Liver (tissue), 9 donors: ENCODE results near the gene RNASE13. TPM values are rescaled to one million over a fixed set of nuclear protein-coding genes. Genes with fewer than 3 reads are reported as not detected.
A peak's percentile ranks its signal among the peaks of the same experiment; 100 is the strongest.

Source experiments
- DNase-seq: peaks from one replicate; pipeline ENCODE4 v3.0.0-alpha.2; 2017; ENCODE audit warnings: low spot score
- H3K27ac ChIP-seq, 2 donors: one replicate each; pipeline ENCODE4 v1.7.0; 2013; ENCODE audit warnings: inconsistent platforms in 2 of 2, low read length in 2 of 2, control low read depth in 1 of 2, low read depth in 1 of 2, mild to moderate bottlenecking in 1 of 2
- H3K27me3 ChIP-seq, 4 donors: one replicate each; pipeline versions ENCODE4 v1.6.1 to v1.7.0; 2013; ENCODE audit warnings: low read length in 3 of 4, inconsistent platforms in 1 of 4, mild to moderate bottlenecking in 1 of 4, moderate library complexity in 1 of 4; ENCODE audit not compliant: control insufficient read depth in 4 of 4, insufficient read depth in 4 of 4
- H3K36me3 ChIP-seq, 4 donors: one replicate each; pipeline versions ENCODE4 v1.6.1 to v1.7.0; 2013; ENCODE audit warnings: low read length in 3 of 4, mild to moderate bottlenecking in 3 of 4, low read depth in 1 of 4, moderate library complexity in 1 of 4; ENCODE audit not compliant: control insufficient read depth in 4 of 4, insufficient read depth in 3 of 4
- H3K4me1 ChIP-seq, 4 donors: one replicate each; pipeline versions ENCODE4 v1.6.1 to v1.7.0; 2013; ENCODE audit warnings: low read length in 3 of 4, mild to moderate bottlenecking in 3 of 4, moderate library complexity in 1 of 4; ENCODE audit not compliant: control insufficient read depth in 4 of 4, insufficient read depth in 4 of 4
- H3K4me3 ChIP-seq, 3 donors: one replicate each; pipeline versions ENCODE4 v1.6.1 to v1.7.0; 2013; ENCODE audit warnings: low read length in 3 of 3, control low read depth in 1 of 3, low read depth in 1 of 3, mild to moderate bottlenecking in 1 of 3
- H3K9ac ChIP-seq, 2 donors: one replicate each; pipeline ENCODE4 v1.7.0; 2013; ENCODE audit warnings: low read length in 2 of 2, mild to moderate bottlenecking in 2 of 2, moderate library complexity in 2 of 2, control low read depth in 1 of 2, low read depth in 1 of 2
- H3K9me3 ChIP-seq, 4 donors: one replicate each; pipeline versions ENCODE4 v1.6.1 to v1.7.0; 2013; ENCODE audit warnings: low read length in 3 of 4; ENCODE audit not compliant: control insufficient read depth in 4 of 4
- ATF3 ChIP-seq: IDR thresholded peaks from 2 replicates; pipeline ENCODE4 v1.6.1; 2016; ENCODE audit warnings: antibody characterized with exemption
- EGR1 ChIP-seq, 2 donors: IDR thresholded peaks; 2 replicates each; pipeline ENCODE4 v1.6.1; 2016 to 2018; ENCODE audit warnings: antibody characterized with exemption in 2 of 2, low read depth in 2 of 2
- GABPA ChIP-seq, 2 donors: IDR thresholded peaks in 1 of 2; conservative IDR thresholded peaks in 1 of 2; 2 replicates each; pipeline ENCODE4 v1.6.1; 2016; ENCODE audit warnings: antibody characterized with exemption in 2 of 2, mild to moderate bottlenecking in 1 of 2, moderate library complexity in 1 of 2
- NR2F2 ChIP-seq: IDR thresholded peaks from 2 replicates; pipeline ENCODE4 v1.6.1; 2016; ENCODE audit warnings: antibody characterized with exemption
- RAD21 ChIP-seq, 2 donors: IDR thresholded peaks; 2 replicates each; pipeline ENCODE4 v1.6.1; 2016; ENCODE audit warnings: antibody characterized with exemption in 2 of 2, mild to moderate bottlenecking in 2 of 2
- YY1 ChIP-seq: IDR thresholded peaks from 2 replicates; pipeline ENCODE4 v1.6.1; 2016; ENCODE audit warnings: antibody characterized with exemption, mild to moderate bottlenecking
- WGBS: extraction: QIAGEN DNeasy Blood & Tissue Kit; methylation state at CpG from one replicate; pipeline ENCODE4 v1.1.7; 2013; 5-methylcytosine and 5-hydroxymethylcytosine counted together
- polyA plus RNA-seq, 2 donors: library from polyadenylated mRNA; stranded (reverse) in 1 of 2; unstranded in 1 of 2; fragments of 200-250 nt in 1 of 2; fragments of >200 nt in 1 of 2; fragmentation: Nextera tagmentation in 1 of 2; extraction: Ambion mirVana in 1 of 2; gene quantifications; one replicate each; pipeline versions ENCODE4 v1.2.1 to v1.2.3, GENCODE V29; 2013 to 2015
- total RNA-seq, 2 donors: library from RNA; depleted of rRNA; stranded (reverse); fragments of >200 nt; gene quantifications; one replicate each; pipeline ENCODE4 v1.2.3, GENCODE V29; 2014
- TF ChIP-seq, protein P1 (sequence below): IDR thresholded peaks from 2 replicates; pipeline ENCODE4 v1.6.1; 2016; ENCODE audit warnings: antibody characterized with exemption, mild to moderate bottlenecking
- TF ChIP-seq, protein P2 (sequence below): IDR thresholded peaks from 2 replicates; pipeline ENCODE4 v1.6.1; 2016; ENCODE audit warnings: antibody characterized with exemption
- donor health status: healthy.
- donor health status: healthy.
- donor health status: healthy.
- donor health status: healthy.
- donor health status: healthy.

Gene RNASE13
- total and polyA plus RNA-seq, 4 donors, result 0.05 to 0.08 TPM; not detected in 2

- H3K9me3 ChIP-seq, result no peaks in the 10 kb centered on the region
- no peaks in the 10 kb centered on the region for H3K27me3 ChIP-seq
- peaks cover 0 to 18% (median 4%) of the 10 kb centered on the region in 4 donors for H3K36me3 ChIP-seq
- no peak overlapping the region for H3K4me3 ChIP-seq
- no peak for DNase-seq
- H3K4me1 ChIP-seq, result peaks cover 3 to 36% (median 27%) of the 10 kb centered on the region in 4 donors
- H3K9ac ChIP-seq, result no peak overlapping the region
- no peak for TF ChIP-seq EGR1 (IDR thresholded peaks at IDR 0.05; ENCODE audit: low read depth in 2 of 2)
- TF ChIP-seq, protein P1, sequence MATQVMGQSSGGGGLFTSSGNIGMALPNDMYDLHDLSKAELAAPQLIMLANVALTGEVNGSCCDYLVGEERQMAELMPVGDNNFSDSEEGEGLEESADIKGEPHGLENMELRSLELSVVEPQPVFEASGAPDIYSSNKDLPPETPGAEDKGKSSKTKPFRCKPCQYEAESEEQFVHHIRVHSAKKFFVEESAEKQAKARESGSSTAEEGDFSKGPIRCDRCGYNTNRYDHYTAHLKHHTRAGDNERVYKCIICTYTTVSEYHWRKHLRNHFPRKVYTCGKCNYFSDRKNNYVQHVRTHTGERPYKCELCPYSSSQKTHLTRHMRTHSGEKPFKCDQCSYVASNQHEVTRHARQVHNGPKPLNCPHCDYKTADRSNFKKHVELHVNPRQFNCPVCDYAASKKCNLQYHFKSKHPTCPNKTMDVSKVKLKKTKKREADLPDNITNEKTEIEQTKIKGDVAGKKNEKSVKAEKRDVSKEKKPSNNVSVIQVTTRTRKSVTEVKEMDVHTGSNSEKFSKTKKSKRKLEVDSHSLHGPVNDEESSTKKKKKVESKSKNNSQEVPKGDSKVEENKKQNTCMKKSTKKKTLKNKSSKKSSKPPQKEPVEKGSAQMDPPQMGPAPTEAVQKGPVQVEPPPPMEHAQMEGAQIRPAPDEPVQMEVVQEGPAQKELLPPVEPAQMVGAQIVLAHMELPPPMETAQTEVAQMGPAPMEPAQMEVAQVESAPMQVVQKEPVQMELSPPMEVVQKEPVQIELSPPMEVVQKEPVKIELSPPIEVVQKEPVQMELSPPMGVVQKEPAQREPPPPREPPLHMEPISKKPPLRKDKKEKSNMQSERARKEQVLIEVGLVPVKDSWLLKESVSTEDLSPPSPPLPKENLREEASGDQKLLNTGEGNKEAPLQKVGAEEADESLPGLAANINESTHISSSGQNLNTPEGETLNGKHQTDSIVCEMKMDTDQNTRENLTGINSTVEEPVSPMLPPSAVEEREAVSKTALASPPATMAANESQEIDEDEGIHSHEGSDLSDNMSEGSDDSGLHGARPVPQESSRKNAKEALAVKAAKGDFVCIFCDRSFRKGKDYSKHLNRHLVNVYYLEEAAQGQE, result no peak
- WGBS, result 72% methylated on average over 3 of the region's 3 CpGs
- peak overlapping the region in 1 of 2 donors; percentile 87 for H3K27ac ChIP-seq
Measured at GRCh38 chr14:21026988-21027315, 7.7 kb downstream of the RNASE13 start.

GRCh38 chr14:21026274-21026987 is 8.2 kb downstream of the RNASE13 start:
- no peak for DNase-seq
- no peak overlapping the region for H3K4me3 ChIP-seq
- peak overlapping the region; percentile 87 to 88 for H3K27ac ChIP-seq
- 73% methylated on average over 7 of the region's 7 CpGs for WGBS
- no peaks in the 10 kb centered on the region for H3K27me3 ChIP-seq
- H3K36me3 ChIP-seq, result peaks cover 0 to 23% (median 8%) of the 10 kb centered on the region in 4 donors
- TF ChIP-seq, protein P1, result no peak
- TF ChIP-seq NR2F2 (no peak), GABPA (IDR thresholded peaks at IDR 0.05 in 1 of 2, conservative IDR thresholded peaks at IDR 0.05 in 1 of 2) (no peak), YY1 (no peak), RAD21 (IDR thresholded peaks at IDR 0.05) (no peak), ATF3 (no peak)
- TF ChIP-seq, protein P2, sequence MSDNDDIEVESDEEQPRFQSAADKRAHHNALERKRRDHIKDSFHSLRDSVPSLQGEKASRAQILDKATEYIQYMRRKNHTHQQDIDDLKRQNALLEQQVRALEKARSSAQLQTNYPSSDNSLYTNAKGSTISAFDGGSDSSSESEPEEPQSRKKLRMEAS, result no peak
- no peaks in the 10 kb centered on the region for H3K9me3 ChIP-seq
- H3K4me1 ChIP-seq, result peaks cover 3 to 39% (median 32%) of the 10 kb centered on the region in 4 donors
- no peak overlapping the region for H3K9ac ChIP-seq
